ENCODE results near the gene TMOD2.

The TMOD2 gene

DNA sequence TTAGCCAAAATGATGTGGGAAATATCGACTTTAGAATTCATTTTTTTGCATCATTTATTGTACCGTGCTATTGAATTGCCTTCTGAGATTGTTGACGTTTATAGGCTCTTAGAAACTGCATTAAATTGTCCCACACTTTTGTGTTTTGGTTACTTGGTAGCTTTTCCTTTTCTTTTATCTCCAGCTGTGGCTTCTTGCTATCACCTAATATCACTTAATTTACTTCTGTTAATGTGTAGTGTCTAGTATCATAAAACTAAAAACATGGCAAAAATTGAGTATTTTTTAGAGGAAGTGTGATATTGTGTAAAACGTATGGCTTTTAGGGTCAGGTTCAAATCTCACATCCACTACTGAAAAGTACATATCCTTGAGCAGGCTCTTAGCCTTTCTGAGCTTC is 89.3 kb downstream of the TMOD2 start:
- no peak overlapping the region for H3K4me3 ChIP-seq
- peaks cover 0 to 22% (median 4%) of the 10 kb centered on the region in 11 experiments; a peak in 8 of 22 replicates for H3K9me3 ChIP-seq (replicated peaks in 1 of 11)
- no peak for TF ChIP-seq Cebpa-rat (IDR thresholded peaks at IDR 0.05)
- no peaks in the 10 kb centered on the region for H3K27me3 ChIP-seq
- peaks cover 14 to 83% (median 28%) of the 10 kb centered on the region in 11 experiments; a peak in 19 of 22 replicates for H4K20me1 ChIP-seq
- peaks cover 53 to 99% (median 68%) of the 10 kb centered on the region in 10 experiments for H3K4me1 ChIP-seq
- H3K4me2 ChIP-seq = peak overlapping the region in 4 of 11 experiments; percentile 57 to 88 (median 76); a peak in 5 of 22 replicates
- H3K36me3 ChIP-seq = peaks cover 0 to 11% (median 0%) of the 10 kb centered on the region in 11 experiments; a peak in 4 of 22 replicates
- no peak overlapping the region for H3K9ac ChIP-seq
- peak overlapping the region in 4 of 11 experiments; percentile 4 to 59 (median 36); a peak in 6 of 22 replicates for H3K27ac ChIP-seq

DNA sequence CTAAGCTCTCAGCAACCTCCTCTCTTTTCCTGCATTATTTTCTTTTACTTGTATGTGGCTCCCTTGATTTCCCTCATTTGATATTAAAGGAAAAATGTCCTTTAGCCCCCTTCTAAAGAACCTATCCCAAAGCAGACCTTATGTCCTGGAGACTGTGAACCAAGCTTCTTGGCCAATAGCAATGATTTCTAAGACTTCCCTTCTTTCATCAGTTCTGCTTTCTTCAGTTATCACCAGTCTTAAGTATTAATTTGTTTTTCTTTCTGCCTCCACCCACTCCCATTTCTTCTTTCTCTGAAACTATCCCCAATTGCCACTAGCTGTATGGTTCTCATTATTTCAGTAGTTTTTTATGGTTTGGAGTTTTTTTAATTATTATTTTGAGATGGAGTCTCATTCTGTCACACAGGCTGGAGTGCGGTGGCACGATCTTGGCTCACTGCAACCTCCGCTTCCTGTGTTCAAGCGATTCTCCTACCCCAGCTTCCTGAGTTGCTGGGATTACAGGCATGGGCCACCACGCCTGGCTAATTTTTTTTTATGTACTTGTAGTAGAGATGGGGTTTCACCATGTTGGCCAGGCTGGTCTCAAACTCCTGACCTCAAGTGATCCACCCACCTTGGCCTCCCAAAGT is 90.1 kb downstream of the TMOD2 start:
- Histone ChIP-seq H3K4me2 (peak overlapping the region; percentile 13 to 88 (median 53); a peak in 21 of 22 replicates), H3K36me3 (peaks cover 0 to 11% (median 0%) of the 10 kb centered on the region in 11 experiments; a peak in 3 of 22 replicates), H3K27ac (peak overlapping the region; percentile 46 to 69 (median 57); a peak in 20 of 22 replicates), H3K4me1 (peaks cover 62 to 99% (median 76%) of the 10 kb centered on the region in 10 experiments), H3K27me3 (no peaks in the 10 kb centered on the region), H3K9me3 (replicated peaks in 1 of 11) (peaks cover 0 to 22% (median 4%) of the 10 kb centered on the region in 11 experiments; a peak in 8 of 22 replicates), H3K9ac (peak overlapping the region in 4 of 11 experiments; percentile 11 to 18 (median 14); a peak in 2 of 22 replicates), H4K20me1 (peaks cover 12 to 83% (median 24%) of the 10 kb centered on the region in 11 experiments; a peak in 19 of 22 replicates), H3K4me3 (peak overlapping the region in 1 of 10 experiments; percentile 3; a peak in 2 of 20 replicates)
- TF ChIP-seq Cebpa-rat (IDR thresholded peaks at IDR 0.05) = peak in 2 of 11 experiments; percentile 15 to 57; a peak in 1 of 22 replicates

DNA sequence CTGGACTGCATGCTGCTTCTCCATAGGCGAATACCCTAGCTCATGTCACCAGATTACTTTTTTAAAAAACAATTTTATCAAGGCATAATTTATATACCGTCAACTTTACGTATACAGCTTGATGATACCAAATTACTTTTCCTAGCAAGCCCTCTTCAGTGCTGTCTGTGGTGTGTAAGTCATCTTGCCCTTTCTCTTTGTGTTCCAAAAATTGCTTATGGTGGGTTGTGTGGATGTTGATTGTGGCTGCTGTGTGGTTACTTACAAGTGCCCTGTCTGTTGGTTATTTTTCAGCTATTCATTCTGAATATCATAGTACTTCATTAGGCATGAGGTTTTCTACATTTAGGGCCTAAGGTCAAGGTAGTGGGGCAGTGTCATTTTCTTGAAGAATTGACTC is 90.9 kb downstream of the TMOD2 start:
- peaks cover 0 to 22% (median 4%) of the 10 kb centered on the region in 11 experiments; a peak in 8 of 22 replicates for H3K9me3 ChIP-seq (replicated peaks in 1 of 11)
- peak overlapping the region; percentile 13 to 88 (median 53); a peak in 20 of 22 replicates for H3K4me2 ChIP-seq
- peak overlapping the region; percentile 46 to 69 (median 57); a peak in 19 of 22 replicates for H3K27ac ChIP-seq
- no peak overlapping the region for H3K4me3 ChIP-seq
- no peak for TF ChIP-seq Cebpa-rat (IDR thresholded peaks at IDR 0.05)
- H3K27me3 ChIP-seq = no peaks in the 10 kb centered on the region
- H3K9ac ChIP-seq = peak overlapping the region in 4 of 11 experiments; percentile 11 to 18 (median 14); a peak in 2 of 22 replicates
- peaks cover 62 to 99% (median 78%) of the 10 kb centered on the region in 10 experiments for H3K4me1 ChIP-seq
- H3K36me3 ChIP-seq = peaks cover 0 to 11% (median 0%) of the 10 kb centered on the region in 11 experiments; a peak in 3 of 22 replicates
- peaks cover 10 to 83% (median 20%) of the 10 kb centered on the region in 11 experiments; a peak in 19 of 22 replicates for H4K20me1 ChIP-seq

DNA sequence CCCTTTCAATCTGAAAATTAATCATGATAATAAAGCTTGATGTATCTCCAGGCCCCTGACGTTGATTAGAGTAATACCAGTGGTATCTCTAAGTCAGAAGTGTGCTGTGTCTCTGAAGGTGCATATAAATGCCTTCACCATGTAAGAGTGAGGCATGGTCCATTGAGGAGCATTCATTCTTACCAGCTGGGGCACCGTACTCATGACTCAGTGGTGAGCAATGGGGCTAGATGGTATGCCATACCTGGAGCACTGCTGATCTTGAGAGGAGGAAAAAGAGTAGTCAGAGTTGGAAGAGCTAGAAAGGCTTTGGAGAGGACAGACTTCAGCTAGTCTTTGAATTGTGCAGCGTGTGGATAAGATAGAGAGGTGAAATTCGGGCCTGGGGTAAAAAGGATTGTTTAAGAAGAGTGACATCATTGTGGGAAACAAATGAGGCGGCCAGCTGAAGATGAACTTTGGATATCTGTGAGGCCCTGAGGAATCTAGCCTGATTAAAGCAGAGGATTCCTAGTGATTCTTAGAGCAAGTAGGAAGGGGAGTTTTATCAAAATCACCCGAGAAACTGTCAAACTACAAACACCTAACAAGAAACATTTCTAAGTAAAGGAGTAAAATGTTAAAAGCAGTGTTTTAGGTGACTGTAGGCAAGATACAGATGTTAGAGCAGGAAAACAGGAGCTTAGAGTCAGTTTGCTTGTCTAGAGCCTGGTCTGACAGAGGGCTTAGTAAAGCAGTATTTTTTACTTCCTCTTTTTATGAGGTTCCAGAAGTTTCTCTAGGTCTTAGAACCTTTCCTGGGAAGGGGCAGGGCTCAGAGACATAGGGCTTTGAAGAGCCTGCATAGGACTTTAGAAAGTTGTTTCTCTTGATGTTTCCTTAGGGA is 91.7 kb downstream of the TMOD2 start:
- Histone ChIP-seq H3K4me2 (peak overlapping the region; percentile 13 to 88 (median 50); a peak in 21 of 22 replicates), H3K36me3 (peaks cover 0 to 15% (median 4%) of the 10 kb centered on the region in 11 experiments; a peak in 5 of 22 replicates), H3K4me3 (no peak overlapping the region), H3K4me1 (peaks cover 57 to 99% (median 74%) of the 10 kb centered on the region in 10 experiments), H3K9me3 (replicated peaks in 1 of 11) (peaks cover 0 to 22% (median 4%) of the 10 kb centered on the region in 11 experiments; a peak in 8 of 22 replicates), H4K20me1 (peaks cover 4 to 83% (median 14%) of the 10 kb centered on the region in 11 experiments; a peak in 14 of 22 replicates), H3K27ac (peak overlapping the region in 10 of 11 experiments; percentile 21 to 69 (median 55); a peak in 15 of 22 replicates), H3K27me3 (no peaks in the 10 kb centered on the region), H3K9ac (peak overlapping the region in 3 of 11 experiments; percentile 9 to 52 (median 28); a peak in 4 of 22 replicates)
- no peak for TF ChIP-seq Cebpa-rat (IDR thresholded peaks at IDR 0.05)

DNA sequence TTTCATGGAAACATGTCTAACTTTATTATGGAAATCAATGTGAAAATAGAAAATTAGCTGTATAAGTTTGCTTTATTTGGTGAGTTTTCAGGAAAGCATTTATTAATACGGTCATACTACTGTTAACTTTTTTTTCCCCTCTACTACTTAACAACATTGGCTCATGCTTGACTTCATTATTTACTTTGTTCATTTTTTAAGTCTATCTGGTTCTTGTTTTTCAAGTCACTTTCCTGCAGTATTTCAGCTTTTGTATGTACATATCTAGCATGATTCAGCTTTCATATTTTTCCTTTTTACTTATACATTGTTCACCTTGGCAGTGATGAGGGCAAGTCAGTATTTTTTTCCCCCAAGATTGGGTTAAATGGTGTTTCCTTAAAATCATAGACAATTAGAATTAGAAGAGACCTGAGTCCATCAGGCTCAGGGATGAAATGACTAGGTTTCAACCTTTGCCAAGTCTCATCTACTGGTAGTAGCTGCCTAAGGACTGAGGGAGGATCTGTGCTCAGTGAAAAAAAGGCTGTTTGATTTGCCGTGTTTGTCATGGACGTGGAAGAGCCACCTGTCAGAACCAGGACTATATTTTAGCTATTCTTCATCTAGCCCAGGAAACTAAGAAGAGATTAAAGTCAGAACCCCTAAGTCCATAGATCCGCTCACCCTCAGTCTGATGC is 93.5 kb downstream of the TMOD2 start:
- peak overlapping the region in 10 of 11 experiments; percentile 53 to 81 (median 74); a peak in 15 of 22 replicates for H3K4me2 ChIP-seq
- peaks cover 0 to 83% (median 6%) of the 10 kb centered on the region in 11 experiments; a peak in 6 of 22 replicates for H4K20me1 ChIP-seq
- H3K9ac ChIP-seq = peak overlapping the region in 2 of 11 experiments; percentile 53 to 61; a peak in 3 of 22 replicates
- TF ChIP-seq Cebpa-rat (IDR thresholded peaks at IDR 0.05) = no peak
- peaks cover 0 to 22% (median 4%) of the 10 kb centered on the region in 11 experiments; a peak in 9 of 22 replicates for H3K9me3 ChIP-seq (replicated peaks in 1 of 11)
- H3K4me1 ChIP-seq = peaks cover 49 to 95% (median 65%) of the 10 kb centered on the region in 10 experiments
- H3K36me3 ChIP-seq = peaks cover 0 to 20% (median 5%) of the 10 kb centered on the region in 11 experiments; a peak in 5 of 22 replicates
- no peaks in the 10 kb centered on the region for H3K27me3 ChIP-seq
- H3K27ac ChIP-seq = peak overlapping the region; percentile 20 to 87 (median 64); a peak in 17 of 22 replicates
- no peak overlapping the region for H3K4me3 ChIP-seq

DNA sequence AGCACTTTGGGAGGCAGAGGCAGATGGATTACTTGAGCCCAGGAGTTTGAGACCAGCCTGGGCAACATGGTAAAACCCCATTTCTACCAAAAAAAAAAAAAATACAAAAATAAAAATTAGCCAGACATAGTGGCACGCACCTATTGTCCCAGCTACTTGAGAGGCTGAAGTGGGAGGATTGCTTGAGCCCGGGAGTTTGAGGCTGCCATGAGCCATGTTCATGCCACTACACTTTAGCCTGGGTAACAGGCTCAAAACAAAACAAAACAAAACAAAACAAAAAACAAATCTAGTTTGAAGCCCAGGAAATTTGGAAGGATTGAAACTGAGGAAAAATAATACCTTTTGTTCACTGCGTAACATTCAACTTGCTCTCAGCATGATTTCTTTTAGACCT is 94.7 kb downstream of the TMOD2 start:
- peak overlapping the region; percentile 20 to 87 (median 64); a peak in 21 of 22 replicates for H3K27ac ChIP-seq
- peak overlapping the region in 6 of 11 experiments; percentile 1 to 67 (median 46); a peak in 10 of 22 replicates for H3K9ac ChIP-seq
- H3K27me3 ChIP-seq = no peaks in the 10 kb centered on the region
- H4K20me1 ChIP-seq = peaks cover 0 to 83% (median 8%) of the 10 kb centered on the region in 11 experiments; a peak in 9 of 22 replicates
- peaks cover 49 to 83% (median 59%) of the 10 kb centered on the region in 10 experiments for H3K4me1 ChIP-seq
- peaks cover 0 to 23% (median 5%) of the 10 kb centered on the region in 11 experiments; a peak in 6 of 22 replicates for H3K36me3 ChIP-seq
- peak overlapping the region in 2 of 10 experiments; percentile 3 to 4; a peak in 1 of 20 replicates for H3K4me3 ChIP-seq
- TF ChIP-seq Cebpa-rat (IDR thresholded peaks at IDR 0.05) = no peak
- H3K9me3 ChIP-seq (replicated peaks in 1 of 11) = peaks cover 0 to 20% (median 0%) of the 10 kb centered on the region in 11 experiments; a peak in 8 of 22 replicates
- peak overlapping the region; percentile 43 to 81 (median 73) for H3K4me2 ChIP-seq

DNA sequence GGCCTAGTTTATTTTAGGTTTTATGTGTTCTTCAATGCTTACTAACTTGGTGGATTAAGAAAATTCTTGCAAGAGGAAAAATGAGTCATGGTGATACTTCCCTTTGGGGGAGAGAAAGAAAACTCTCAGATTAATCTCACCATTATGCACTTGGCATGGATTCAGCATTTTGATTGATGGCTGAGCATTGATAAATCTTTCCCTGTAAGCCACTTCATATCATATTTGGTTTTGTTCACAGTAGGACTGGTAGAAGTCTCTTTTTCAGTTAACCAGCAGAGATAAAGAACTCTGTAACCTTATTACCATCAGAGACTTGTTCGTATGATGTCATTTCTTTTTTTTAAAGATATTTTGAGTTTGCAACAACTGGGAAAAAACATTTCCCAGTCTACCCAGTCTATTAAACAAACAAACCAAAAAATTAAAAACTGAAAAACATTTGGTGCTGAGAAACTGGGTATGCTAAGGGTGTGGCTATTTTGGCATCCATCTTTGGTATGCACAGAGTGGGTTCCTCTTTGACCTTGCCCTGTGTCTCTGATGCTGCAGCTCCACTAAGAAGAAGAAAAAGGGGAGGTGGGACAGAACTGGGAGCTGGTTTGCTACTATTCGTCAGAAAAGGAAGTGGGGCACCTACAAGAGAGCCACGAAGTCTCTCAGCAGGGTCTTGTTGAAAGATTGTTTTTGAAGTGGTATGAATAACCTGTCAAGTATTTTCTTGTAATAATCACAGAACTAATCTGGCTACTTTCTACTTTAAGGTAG is 95.2 kb downstream of the TMOD2 start:
- Histone ChIP-seq H3K36me3 (peaks cover 0 to 23% (median 5%) of the 10 kb centered on the region in 11 experiments; a peak in 6 of 22 replicates), H3K4me3 (peak overlapping the region in 1 of 10 experiments; percentile 3; a peak in 1 of 20 replicates), H3K4me2 (peak overlapping the region; percentile 43 to 81 (median 73)), H3K27me3 (no peaks in the 10 kb centered on the region), H3K9me3 (replicated peaks in 1 of 11) (peaks cover 0 to 14% (median 0%) of the 10 kb centered on the region in 11 experiments; a peak in 8 of 22 replicates), H3K27ac (peak overlapping the region; percentile 20 to 87 (median 64); a peak in 19 of 22 replicates), H4K20me1 (peaks cover 0 to 83% (median 8%) of the 10 kb centered on the region in 11 experiments; a peak in 10 of 22 replicates), H3K9ac (peak overlapping the region in 6 of 11 experiments; percentile 1 to 67 (median 46); a peak in 9 of 22 replicates), H3K4me1 (peaks cover 44 to 77% (median 54%) of the 10 kb centered on the region in 10 experiments)
- no peak for TF ChIP-seq Cebpa-rat (IDR thresholded peaks at IDR 0.05)

Measured in BLaER1 treated with 17β-estradiol and CSF1 and Interleukin-3, amounts not matched to agents 10 nM and 100 nM (cell line).